Measurements from ENCODE around the gene CAPZA1. TPM values are rescaled to one million over a fixed set of nuclear protein-coding genes. Genes with fewer than 3 reads are reported as not detected.

CAPZA1 gene
- 117 and 183 TPM in 2 replicates for total RNA-seq

DNA sequence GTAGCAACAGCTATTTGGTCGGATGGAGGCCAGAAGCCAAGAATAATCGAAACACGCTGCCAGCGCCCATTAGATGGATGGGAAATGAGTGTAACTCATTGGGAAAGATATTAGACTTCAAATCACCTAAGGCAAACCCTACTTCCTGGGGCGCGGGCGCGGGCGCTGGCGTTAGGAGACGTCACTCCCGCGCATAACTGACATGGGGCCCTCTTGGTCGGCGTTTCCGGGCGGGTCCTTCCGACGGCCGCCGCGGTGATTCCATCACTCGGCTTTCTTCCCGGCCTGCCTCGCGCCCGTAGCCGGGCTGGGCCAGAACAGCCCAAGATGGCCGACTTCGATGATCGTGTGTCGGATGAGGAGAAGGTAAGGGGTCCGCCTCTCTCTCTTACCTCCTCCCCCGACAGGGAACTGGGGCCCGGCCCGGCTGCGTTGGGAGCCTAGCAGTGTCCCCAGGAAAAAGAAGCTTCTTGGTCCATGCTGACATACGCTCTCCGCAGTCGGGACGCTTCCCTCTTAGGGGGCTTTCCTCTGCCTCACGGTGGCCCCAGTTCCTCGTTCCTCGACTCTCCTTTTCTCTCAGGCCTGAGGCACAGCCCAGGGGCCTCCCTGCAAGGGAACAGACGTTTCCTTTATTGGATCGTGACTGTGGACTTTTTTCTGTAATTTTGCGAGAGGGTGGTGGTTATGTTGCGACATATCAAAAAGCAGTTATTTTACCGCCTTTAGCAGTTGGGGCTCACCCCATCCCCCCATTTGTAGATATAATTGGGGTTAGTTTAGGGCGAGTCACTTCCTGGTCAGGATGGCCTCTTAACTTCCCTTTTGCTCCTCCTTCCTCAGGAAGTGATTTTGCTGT lies at the start of gene CAPZA1:
CAPZA1 (plus strand) TSS at position 315 of the 859 bp plus-strand sequence; CDS start at position 328, 13 bp downstream.

DNA sequence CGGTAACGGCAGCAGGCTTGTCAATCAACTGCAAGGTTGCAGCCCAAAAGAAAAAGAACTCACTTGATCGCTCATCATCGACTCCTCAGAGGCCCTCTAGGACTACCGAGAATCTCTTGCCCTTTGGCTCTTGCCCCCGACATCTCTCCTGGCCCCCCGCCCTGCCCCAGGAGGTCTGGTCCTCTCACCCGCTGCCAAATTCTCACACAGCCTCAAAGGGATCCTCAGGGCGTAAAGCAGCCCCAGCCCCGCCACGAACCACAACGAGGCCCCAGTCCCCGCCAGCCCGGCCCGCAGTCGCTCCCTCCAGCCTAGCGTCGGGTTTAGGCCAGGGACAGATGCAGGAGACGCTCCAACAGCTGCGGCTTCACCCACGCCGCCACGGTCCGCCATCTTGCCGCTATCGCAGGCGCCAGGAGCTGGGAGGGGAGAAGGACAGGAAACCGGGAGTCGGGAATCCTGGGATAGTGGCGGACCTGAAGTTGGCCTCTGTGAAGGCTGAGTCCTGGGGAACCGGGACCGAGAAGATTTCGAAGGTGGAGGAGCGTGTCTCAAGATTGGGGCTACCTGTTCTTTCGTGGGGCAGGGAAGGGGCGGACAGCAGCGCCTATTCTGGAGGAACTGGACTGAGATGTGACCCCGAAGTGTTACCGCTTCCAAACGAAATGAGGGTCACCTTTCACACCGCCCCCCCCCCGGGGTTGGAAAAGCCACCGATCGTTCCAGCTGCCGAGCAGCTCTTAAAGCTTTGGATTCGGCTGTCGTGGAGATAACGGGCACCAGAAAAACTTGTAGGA lies 713 bp upstream of the CAPZA1 start, which contains the start of gene ST7L:
ST7L (minus strand) TSS at position 421 of the 797 bp plus-strand sequence; CDS start at position 393, 28 bp downstream.

DNA sequence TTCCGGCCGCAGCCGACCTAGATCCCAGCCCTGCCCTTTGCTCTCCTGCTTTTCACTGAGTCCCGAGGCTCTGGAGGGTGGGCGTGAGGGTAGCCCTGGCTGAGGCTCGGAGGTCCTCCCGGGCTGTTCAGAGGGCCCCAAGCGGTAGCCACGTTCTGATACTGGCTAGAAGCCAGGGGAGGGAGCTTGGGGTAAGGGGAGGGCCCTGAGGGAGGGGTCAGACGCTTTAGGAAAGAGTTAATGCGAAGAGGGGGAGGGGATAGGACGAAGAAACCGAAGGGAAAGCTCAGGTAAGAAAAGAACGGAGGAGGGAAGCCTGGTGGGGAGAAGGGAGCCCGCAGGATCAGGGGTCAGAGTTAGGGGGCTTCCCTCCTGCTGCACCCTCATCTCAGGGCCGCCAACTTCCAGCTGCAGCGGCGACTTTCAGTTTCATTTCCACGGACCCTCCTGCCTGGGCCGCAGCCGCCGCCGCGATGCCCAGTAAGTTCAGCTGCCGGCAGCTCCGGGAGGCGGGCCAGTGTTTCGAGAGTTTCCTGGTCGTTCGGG lies 54.9 kb downstream of the CAPZA1 start, which contains the start of gene MOV10:
MOV10 (plus strand) TSS at position 220 of the 546 bp plus-strand sequence; CDS start at position 474, 254 bp downstream.

DNA sequence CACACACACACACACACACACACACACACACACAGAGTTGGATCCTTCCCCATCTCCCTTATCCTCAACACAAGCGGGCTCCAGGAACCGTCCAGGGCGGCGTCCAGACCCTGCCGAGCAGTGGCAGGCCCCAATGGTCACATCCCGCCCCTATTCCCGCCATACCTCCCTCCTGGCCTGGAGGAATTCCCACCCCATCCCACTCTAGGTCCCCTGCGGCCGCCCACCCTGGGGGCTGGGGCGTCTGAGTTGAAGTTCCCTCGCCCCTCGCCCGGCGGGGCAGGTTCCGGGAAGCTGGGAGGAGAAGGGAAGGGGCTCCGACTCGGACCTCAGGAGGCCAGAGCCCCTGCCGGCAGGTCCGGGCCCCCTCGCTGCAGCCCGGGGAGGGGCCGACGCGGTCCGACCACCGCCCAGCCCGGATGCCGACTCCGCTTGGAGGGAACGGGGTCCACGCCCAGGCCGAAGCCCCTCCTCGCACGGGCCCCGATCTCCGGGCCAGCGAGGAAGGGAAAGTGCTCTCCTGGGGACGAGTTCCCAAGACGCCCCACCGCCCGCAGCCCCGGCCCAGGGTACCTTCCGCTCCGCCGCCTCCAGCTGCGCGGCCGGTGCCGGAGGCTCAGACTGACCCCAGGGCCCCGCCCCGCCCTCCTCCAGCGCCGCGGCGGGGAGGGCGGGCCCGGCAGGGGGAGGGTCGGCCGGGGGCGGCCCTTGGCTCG lies 87.0 kb downstream of the CAPZA1 start, which contains the start of gene RHOC:
RHOC (minus strand) TSS at position 623 of the 716 bp plus-strand sequence. CDS start 3,328 bp downstream, outside the sequence.

DNA sequence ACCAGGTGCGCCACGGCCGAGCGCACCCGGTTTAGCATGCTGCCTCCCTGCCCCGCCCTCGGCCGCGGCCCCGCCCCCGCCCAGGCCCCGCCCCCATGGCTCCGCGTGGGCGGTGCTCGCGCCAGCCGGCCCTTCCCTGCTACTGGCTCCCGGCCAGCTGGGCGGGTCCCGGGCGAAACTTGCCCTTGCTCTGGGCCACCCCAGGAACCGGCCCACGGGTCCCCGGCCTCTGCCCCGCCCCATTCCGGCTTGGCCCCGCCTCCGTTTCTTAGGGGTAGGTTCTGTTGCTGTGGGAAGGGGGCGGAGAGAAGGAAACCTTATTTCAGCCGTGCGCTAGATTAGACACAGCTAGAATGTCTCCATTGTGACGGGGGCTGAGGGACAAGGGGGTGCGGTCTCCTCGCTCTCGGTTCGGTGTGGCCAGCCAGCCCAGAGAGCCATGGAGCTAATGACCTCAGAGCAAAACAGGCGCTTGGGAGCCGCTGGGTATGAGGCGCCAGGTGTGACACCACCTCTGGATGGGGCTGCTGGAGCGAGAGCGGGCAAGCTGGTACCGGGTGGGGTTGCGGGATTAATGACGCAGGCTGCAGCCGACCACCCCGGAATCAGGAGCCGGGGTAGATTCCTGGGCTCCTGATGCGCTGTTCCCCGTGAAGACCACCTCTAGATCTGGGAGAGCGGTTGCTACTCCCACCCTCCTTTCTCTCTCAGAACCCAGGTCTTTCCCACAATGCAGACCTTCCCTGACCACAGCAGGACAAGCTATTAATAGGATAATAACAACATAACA lies 95.8 kb downstream of the CAPZA1 start, which contains the start of gene PPM1J:
PPM1J (minus strand) TSS at position 69 of the 790 bp plus-strand sequence; CDS start at position 38, 31 bp downstream.

Other genes starting within 250 kb of the CAPZA1 start
- 12.7 and 21.4 TPM in 2 replicates for gene CTTNBP2NL, start 223.6 kb upstream of the CAPZA1 start, total RNA-seq
- 2.1 and 44.4 TPM in 2 replicates for gene WNT2B, start 110.9 kb upstream of the CAPZA1 start, total RNA-seq
- gene ST7L, start 691 bp upstream of the CAPZA1 start, total RNA-seq, result 12.3 and 14.3 TPM in 2 replicates
- gene MOV10, start 54.8 kb downstream of the CAPZA1 start, total RNA-seq, result 54.8 and 101 TPM in 2 replicates
- gene RHOC, start 87.3 kb downstream of the CAPZA1 start, total RNA-seq, result 552 and 779 TPM in 2 replicates
- 2.3 and 4.4 TPM in 2 replicates for gene PPM1J, start 95.5 kb downstream of the CAPZA1 start, total RNA-seq